RPMI7951 (cell line): ENCODE data around the gene POLR1A. TPM values are rescaled to one million over a fixed set of nuclear protein-coding genes. Genes with fewer than 3 reads are reported as not detected.

Experiments
- DNase-seq: peaks from one replicate; pipeline ENCODE4 v3.0.0-alpha.2; 2012; ENCODE audit warnings: low read depth
- total RNA-seq: library from RNA; depleted of rRNA; stranded (reverse); fragments of >200 nt; shearing (Covaris generic); gene quantifications from 2 replicates; pipeline ENCODE4 v1.2.3, GENCODE V29; 2014

POLR1A gene
- total RNA-seq, 1 experiment from 2014 or later, result 17.2 TPM

DNA sequence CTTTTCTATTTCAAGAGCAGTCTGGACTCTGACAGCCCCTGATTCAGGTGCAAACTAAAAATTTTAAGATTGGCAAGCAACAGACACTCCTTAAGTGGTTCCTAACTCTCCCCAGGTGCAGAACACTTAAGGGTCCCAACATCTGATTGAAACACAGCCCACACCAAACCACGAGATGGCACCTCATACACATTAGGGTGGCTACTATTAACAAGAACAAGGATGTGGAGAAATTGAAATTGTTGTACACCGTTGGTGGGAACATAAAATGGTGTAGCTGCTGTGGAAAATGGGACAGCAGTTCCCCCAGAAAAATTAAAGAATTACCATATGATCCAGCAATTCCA lies 82.3 kb downstream of the POLR1A start:
- no peak for DNase-seq

GRCh38 chr2:86022661-86023365 lies 82.9 kb downstream of the POLR1A start:
- no peak for DNase-seq

GRCh38 chr2:86021396-86022378 lies 84.0 kb downstream of the POLR1A start:
- DNase-seq, result no peak

DNA sequence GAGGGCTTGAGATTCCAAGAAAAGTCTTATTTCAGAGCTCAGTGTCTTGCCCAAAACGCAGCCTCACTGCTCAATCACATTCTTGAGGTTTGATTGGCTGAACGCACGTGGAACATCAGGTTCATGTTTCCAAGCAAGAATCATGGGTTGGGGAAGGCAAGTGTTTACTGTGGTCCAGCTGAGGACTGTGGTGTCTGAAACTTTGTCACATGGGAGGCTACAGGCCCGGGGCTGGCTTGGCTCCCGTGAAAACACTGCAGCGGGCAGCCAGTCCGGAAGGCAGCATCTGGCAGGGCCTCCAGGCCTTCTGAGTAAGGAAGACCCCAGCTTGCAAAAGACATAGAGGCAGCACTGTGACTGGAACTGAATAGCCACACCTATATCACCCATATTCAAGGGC lies 84.7 kb downstream of the POLR1A start:
- DNase-seq, result peak; percentile 86

- no peak for DNase-seq
These were observed 86.6 kb downstream of the POLR1A start for GRCh38 chr2:86019121-86019520.

DNA sequence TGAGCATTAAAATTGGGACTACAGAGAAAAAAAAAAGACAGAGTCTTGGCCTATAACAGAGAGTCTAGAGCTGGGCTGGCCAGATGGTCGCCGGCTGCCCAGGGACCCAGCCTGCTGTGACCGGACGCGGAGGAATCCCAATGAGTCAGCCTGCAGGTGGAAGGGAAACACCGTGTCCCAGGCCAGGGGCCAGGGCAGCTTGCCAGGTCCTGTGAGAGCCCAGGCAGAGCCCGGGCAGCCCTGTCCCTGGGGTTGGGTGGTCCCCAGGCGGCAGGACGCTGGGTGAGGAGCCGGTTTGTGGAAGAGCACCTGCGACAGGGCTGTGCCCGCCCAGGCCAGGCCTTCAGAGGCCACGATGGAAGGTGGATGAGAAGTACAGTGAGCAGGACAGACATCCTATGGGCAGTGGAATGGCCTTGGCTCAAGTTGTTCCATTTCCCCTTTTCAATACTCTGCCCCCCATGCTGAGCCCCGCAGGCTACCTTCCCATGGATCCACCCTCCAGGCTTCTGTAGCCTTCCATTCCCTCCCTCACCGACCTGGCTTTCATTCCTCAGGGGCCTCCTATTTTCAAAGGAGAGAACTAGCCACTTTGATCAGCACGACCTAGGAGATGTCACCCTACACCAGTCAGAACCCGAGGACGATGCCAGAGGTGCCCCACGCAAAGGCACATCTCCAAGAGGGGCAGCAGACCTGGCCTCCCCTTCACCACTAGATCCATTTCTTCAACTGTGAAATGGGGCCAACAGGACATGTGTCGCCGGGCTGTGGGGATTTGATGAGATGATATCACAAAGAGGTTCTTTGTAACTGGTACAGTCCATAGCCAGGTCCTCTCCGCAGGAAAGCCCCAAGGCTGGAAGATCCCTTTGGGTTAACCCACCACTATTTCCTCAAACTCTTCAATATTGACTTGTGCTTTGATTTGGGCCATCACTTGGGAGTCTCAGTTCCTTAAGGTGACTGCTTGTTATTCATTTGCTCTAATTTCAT lies 87.5 kb downstream of the POLR1A start:
- peak; percentile 86 for DNase-seq

DNA sequence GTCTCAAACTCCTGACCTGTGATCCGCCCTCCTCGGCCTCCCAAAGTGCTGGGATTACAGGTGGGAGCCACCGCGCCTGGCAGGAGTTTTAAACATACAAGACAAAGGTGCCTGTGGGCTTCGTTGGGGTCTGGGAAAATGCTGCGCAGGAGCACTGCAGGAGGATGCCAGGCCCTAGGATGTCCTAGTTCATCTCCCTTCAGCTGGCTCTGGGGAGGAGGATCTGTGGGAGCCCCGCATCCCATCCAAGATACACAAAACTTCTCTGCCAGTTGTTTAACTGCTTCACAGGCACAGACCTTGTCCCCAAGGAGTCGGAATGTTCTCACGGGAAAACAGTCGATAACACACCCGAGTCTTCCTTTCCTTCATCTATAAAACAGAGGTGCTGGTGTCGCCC lies 89.1 kb downstream of the POLR1A start:
- DNase-seq, result no peak

- DNase-seq, result no peak
These were observed 90.0 kb downstream of the POLR1A start for GRCh38 chr2:86015699-86016098.

DNA sequence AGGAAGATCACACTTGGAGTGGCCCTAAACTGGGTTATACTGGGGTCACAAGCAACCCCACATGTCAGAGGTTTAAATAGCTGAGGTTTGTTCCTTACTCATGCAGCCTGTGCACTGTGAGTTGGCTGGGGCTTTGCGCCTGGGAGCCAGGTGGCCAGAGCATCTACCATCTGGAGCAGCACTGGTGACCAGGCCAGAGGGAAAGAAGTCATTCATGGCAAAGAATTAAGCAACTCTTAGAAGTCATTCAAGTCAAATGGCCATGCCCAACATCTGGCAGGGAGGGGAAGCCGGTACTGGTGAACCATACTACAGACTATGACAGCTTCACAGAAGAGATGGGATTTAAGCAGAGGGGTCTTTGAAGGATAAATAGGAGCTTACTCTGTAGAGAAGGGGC lies 90.7 kb downstream of the POLR1A start:
- DNase-seq, result peak; percentile 59

GRCh38 chr2:86014493-86014892 lies 91.2 kb downstream of the POLR1A start:
- no peak for DNase-seq

DNA sequence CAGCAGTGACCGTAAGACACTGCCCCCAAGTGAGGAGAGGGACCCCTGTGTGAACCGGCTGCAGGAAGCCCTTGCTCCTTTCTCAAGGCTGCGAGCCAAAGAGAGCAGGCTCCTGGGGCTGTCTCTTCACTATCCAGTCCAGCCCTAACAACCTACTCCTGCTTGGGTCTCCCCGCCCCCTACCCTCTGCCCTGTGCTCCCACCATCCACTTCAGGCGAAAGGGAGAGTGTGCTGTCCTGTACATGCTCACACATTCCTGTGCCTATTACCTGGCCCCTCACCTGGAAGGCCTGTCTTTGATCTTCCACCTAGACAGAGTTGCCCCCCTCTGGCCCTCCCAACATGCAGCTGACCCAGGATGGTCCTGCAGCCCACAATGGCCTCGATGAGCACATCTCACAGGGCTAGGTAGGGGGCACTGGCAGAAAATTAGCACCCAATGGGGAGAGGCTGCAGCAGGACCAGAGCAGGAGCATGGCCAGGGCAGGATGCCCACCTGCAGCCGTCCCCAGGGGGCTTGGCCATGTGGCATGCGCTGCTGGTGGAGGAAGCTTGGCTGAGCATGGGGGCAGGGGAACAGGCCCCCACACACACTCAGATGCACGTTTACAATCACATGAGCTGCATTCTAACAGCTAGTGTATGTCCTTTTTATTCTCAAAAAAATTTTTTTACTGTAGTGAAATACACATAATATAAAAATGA lies 93.5 kb downstream of the POLR1A start:
- DNase-seq, result no peak

DNA sequence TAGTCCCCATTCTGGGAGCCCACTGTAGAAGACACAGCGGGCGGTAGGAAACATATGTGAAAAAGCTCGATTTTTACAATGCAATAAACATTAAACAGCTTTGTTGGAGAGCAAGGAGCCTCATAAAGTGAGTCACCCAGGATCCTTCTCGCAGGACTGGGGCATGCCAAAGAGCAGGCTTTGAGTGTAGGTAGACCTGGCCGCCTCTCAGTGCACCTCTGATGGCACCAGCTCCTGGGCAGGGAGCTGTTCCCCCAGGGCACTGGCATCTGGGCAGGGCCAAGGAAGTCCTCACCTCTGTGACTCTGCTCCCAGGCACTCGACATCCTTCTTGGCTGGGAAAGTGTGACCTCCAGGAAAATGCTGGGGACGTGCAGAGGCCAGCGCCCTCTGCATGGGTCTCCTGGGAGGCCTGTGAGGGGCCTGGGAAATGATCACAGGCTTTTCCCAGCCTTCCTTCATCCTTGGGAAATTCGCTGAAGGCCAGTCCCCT lies 94.2 kb downstream of the POLR1A start:
- no peak for DNase-seq

- no peak for DNase-seq
These were observed 95.6 kb downstream of the POLR1A start for GRCh38 chr2:86010083-86010482.

GRCh38 chr2:86006524-86006923 lies 99.2 kb downstream of the POLR1A start:
- DNase-seq, result no peak

DNA sequence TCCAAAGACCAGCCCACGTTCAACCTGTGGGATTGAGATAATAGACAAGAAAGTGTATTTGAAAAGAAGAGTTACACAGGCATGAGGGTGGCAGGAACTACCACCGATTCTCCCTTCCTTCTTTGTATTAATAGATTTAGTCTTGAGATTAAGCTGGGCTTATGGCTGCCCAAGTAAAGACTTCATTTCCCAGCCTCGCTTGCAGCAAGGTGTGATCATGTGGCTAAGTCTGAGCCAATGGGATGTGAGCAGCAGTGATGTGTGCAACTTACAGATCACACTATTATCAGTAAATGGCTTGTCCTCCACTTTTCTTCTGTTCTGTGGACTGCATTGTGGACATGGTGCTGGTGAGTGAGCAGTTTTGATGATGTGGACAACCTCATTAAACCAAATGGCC lies 101.7 kb downstream of the POLR1A start:
- DNase-seq, result no peak

- DNase-seq, result no peak
These were observed 102.6 kb downstream of the POLR1A start for GRCh38 chr2:86003104-86003503.

DNA sequence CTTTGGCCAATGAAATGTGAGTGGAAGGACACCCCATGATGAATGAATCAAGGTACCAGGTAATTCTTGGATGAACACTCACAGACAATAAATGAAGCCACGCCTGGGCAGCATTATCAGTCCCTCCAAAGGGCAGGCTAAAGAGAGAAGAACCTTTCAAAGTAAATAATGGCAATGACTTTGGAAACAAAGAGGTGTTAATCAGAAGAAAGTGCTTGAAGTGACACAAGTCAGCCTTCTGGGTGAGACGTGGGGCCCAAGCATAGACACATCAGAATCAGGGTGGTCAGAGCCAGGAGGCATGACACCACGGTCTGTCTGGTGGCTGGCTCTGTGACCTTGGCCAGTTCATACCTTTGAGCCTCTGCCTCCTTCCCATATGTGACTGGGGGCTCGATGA lies 103.3 kb downstream of the POLR1A start:
- DNase-seq, result no peak

- DNase-seq, result no peak
These were observed 104.4 kb downstream of the POLR1A start for GRCh38 chr2:86001326-86001725.

DNA sequence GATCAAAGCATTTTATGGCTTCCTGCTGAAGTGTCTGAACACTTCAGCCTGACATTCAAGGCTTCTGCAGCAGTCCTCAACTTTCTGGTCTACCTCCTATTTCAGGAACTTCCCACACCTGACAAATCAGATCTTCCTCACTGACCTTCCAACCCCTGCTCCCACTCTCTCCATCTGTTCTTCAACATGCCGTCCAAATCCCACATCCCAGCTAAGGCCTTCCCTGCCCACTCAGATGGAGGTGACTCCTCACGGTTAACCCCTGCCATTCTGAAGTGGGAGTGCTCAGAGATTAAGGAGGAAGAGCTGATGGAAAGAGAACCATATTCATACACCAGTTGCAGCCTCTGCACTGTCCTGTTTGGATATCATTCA lies 104.8 kb downstream of the POLR1A start:
- no peak for DNase-seq

DNA sequence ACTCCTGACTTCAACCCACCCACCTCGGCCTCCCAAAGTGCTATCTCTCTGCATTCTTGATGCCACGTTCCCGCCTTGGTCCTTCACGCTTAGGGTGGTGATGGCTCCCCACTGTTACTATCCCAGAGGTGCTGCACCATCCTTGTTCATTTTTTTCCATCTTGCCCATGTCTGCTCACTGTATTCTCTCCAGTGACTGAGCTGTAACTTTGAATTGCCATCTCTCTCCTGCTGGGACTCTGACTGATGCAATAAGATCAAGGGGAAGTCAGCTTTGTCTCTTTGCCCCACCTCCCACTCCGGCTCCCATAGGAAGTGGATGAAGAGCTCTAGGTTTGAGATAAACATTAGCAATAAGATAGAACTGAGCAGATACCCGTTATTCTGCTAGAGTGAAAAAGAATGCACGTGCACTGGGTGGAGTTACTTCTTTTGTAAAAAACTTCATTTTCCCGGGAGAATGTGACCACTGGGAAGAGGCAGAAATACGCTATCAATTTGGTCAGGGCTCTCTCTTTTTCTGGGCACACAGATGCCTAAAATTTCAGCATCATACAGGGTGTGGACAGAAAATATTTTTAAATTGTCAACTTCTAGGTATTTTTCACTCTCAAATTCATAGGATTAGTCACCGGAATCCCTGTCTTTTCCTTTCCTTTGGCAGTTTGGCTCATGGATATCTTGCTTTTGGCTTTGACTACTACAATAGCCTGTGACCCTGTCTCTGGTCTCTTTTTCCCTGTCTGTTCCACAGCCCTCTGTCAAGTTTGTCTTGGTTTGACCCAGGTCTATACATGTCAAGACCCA lies 105.4 kb downstream of the POLR1A start:
- DNase-seq, result no peak
